Measurements from ENCODE around the gene C14orf119. TPM values are rescaled to one million over a fixed set of nuclear protein-coding genes. Genes with fewer than 3 reads are reported as not detected.
A peak's percentile ranks its signal among the peaks of the same experiment; 100 is the strongest.

Gene C14orf119
- total RNA-seq, 1 experiment from 2014 or later, result 81.3 TPM

GRCh38 chr14:23076785-23077408, 18.4 kb upstream of the C14orf119 start:
- Mint-ChIP-seq H3K27ac (no peak overlapping the region), H3K27me3 (ENCODE audit: low read depth) (no peaks in the 10 kb centered on the region), H3K36me3 (peaks cover 88% of the 10 kb centered on the region), H3K4me1 (peaks cover 12% of the 10 kb centered on the region), H3K4me3 (no peak overlapping the region), H3K9me3 (no peaks in the 10 kb centered on the region)
- peak; percentile 59 for ATAC-seq
- ChIA-PET POLR2A (interaction anchor here (2.1 kb wide), 1 partner anchor 18 kb away, joined by 7 read pairs; the partner anchor contains the start of genes ACIN1 and C14orf119), CTCF (interaction anchor here (0.5 to 2.9 kb wide), 27 partner anchors 8 to 283 kb away, joined by 3 to 52 read pairs (median 4); partner anchors contain the start of genes ACIN1, C14orf119, HOMEZ and PABPN1)
- DNase-seq (ENCODE audit: low spot score), result no peak
- no peak for TF ChIP-seq ZNF138 (CRISPR knock-in tag; conservative IDR thresholded peaks at IDR 0.05)
- no peak for TF ChIP-seq E2F1 (CRISPR knock-in tag; IDR thresholded peaks at IDR 0.05)
- TF ChIP-seq CTCF (IDR thresholded peaks at IDR 0.05), result peak; percentile 45
- TF ChIP-seq SMAD4 (CRISPR knock-in tag; IDR thresholded peaks at IDR 0.05), result no peak
- no peak for TF ChIP-seq ARID4B (CRISPR knock-in tag; IDR thresholded peaks at IDR 0.05; ENCODE audit: borderline replicate concordance)
- no peak for TF ChIP-seq NR1H2 (CRISPR knock-in tag; IDR thresholded peaks at IDR 0.05)
- no peak for TF ChIP-seq MXD4 (CRISPR knock-in tag; IDR thresholded peaks at IDR 0.05; ENCODE audit: borderline replicate concordance)
- TF ChIP-seq TCF7 (CRISPR knock-in tag; IDR thresholded peaks at IDR 0.05; ENCODE audit: low read depth), result no peak
- no peak for TF ChIP-seq OVOL2 (CRISPR knock-in tag; IDR thresholded peaks at IDR 0.05; ENCODE audit: borderline replicate concordance)

- CTCF ChIA-PET, result interaction anchor here (0.6 to 2.9 kb wide), 14 partner anchors 9 to 243 kb away, joined by 3 to 52 read pairs (median 5); partner anchors contain the start of genes ACIN1, C14orf119, PABPN1 and PSMB11
- DNase-seq (ENCODE audit: low spot score) (no peak), ATAC-seq (no peak)
- Mint-ChIP-seq H3K4me3 (no peak overlapping the region), H3K36me3 (peaks cover 81% of the 10 kb centered on the region), H3K9me3 (no peaks in the 10 kb centered on the region), H3K4me1 (peaks cover 2% of the 10 kb centered on the region; the same call in 1 of the 2 replicates), H3K27me3 (ENCODE audit: low read depth) (no peaks in the 10 kb centered on the region), H3K27ac (no peak overlapping the region)
- POLR2A ChIA-PET, result interaction anchor here (2.1 kb wide), 1 partner anchor 17 kb away, joined by 7 read pairs; the partner anchor contains the start of genes ACIN1 and C14orf119
- no peak for TF ChIP-seq TEAD4 (CRISPR knock-in tag; IDR thresholded peaks at IDR 0.05)
- TF ChIP-seq ETV6 (CRISPR knock-in tag; IDR thresholded peaks at IDR 0.05), result no peak
- no peak for TF ChIP-seq JUN (CRISPR knock-in tag; IDR thresholded peaks at IDR 0.05)
- TF ChIP-seq ZNF512 (CRISPR knock-in tag; IDR thresholded peaks at IDR 0.05; ENCODE audit: borderline replicate concordance), result no peak
These were observed 17.3 kb upstream of the C14orf119 start for GRCh38 chr14:23077962-23078361.

Data from WTC11 (cell line).